BJ (cell line): ENCODE measurements around the gene RNF144B. TPM values are rescaled to one million over a fixed set of nuclear protein-coding genes. Genes with fewer than 3 reads are reported as not detected.

Experiments
- CTCF ChIA-PET: fragments of 350-600 bp; formaldehyde crosslinking; extraction: SDS; loops from one replicate; lab custom pipeline; 2021; ENCODE audit warnings: antibody characterized with exemption, inconsistent platforms; lab: Yijun Ruan, JAX
- POLR2A ChIA-PET: fragments of 300-600 bp; sonication (Branson Sonifier 250); formaldehyde crosslinking; extraction: SDS; loops from one replicate; lab custom pipeline; 2021; ENCODE audit warnings: antibody characterized with exemption; lab: Charles Lee
- DNase-seq: peaks from one replicate; pipeline ENCODE4 v3.0.0-alpha.2; 2011; ENCODE audit warnings: low read depth
- H3K27me3 ChIP-seq: 2 replicates; pipeline ENCODE4 v1.6.0; 2011; ENCODE audit warnings: low read length; ENCODE audit not compliant: control insufficient read depth, insufficient read depth
- H3K36me3 ChIP-seq: 2 replicates; pipeline ENCODE4 v1.5.1; 2011; ENCODE audit warnings: low read length; ENCODE audit not compliant: control insufficient read depth, insufficient read depth
- H3K4me3 ChIP-seq: 2 replicates; pipeline ENCODE4 v1.5.1; 2011; ENCODE audit warnings: low read depth, mild to moderate bottlenecking, control low read depth, low read length
- CTCF ChIP-seq: IDR thresholded peaks from 2 replicates; pipeline ENCODE4 v1.5.1; 2011; ENCODE audit warnings: low read depth, mild to moderate bottlenecking, control low read depth, inconsistent platforms, low read length, moderate library complexity; ENCODE audit not compliant: insufficient read depth
- polyA plus RNA-seq: library from polyadenylated mRNA; depleted of rRNA; stranded (reverse); fragments of >200 nt; gene quantifications from 2 replicates; pipeline ENCODE4 v1.2.3, GENCODE V29; 2011

Gene RNF144B
- polyA plus RNA-seq, 1 experiment = 1.4 TPM

GRCh38 chr6:18496462-18496861 is 109.3 kb downstream of the RNF144B start:
- no peaks in the 10 kb centered on the region for H3K27me3 ChIP-seq

GRCh38 chr6:18497006-18497405 is 109.9 kb downstream of the RNF144B start:
- H3K27me3 ChIP-seq = no peaks in the 10 kb centered on the region
- POLR2A ChIA-PET = no interaction called here
- no peak overlapping the region for H3K4me3 ChIP-seq
- CTCF ChIA-PET = interaction anchor here (0.5 to 1.6 kb wide), 2 partner anchors 167 to 174 kb away, joined by 3 to 5 read pairs; no protein-coding TSS in a partner anchor
- TF ChIP-seq CTCF = no peak
- no peak for DNase-seq
- no peaks in the 10 kb centered on the region for H3K36me3 ChIP-seq

More at GRCh38 chr6:18496462-18496861, 109.3 kb downstream of the RNF144B start:
- CTCF ChIA-PET = interaction anchor here (1.6 kb wide), 1 partner anchor 174 kb away, joined by 5 read pairs; no protein-coding TSS in a partner anchor
- DNase-seq = no peak
- POLR2A ChIA-PET = no interaction called here
- TF ChIP-seq CTCF = no peak
- no peak overlapping the region for H3K4me3 ChIP-seq
- no peaks in the 10 kb centered on the region for H3K36me3 ChIP-seq

- CTCF ChIA-PET = no interaction called here
Measured at GRCh38 chr6:18498408-18498807, 111.3 kb downstream of the RNF144B start.

GRCh38 chr6:18500921-18501662 is 113.9 kb downstream of the RNF144B start:
- no peak overlapping the region for H3K4me3 ChIP-seq
- no peak for TF ChIP-seq CTCF
- no peak for DNase-seq

More at GRCh38 chr6:18498408-18498807, 111.3 kb downstream of the RNF144B start:
- no peak for DNase-seq
- Histone ChIP-seq H3K27me3 (no peaks in the 10 kb centered on the region), H3K36me3 (no peaks in the 10 kb centered on the region), H3K4me3 (no peak overlapping the region)
- TF ChIP-seq CTCF = no peak
- POLR2A ChIA-PET = no interaction called here

GRCh38 chr6:18501663-18502013 is 114.5 kb downstream of the RNF144B start:
- Histone ChIP-seq H3K27me3 (no peaks in the 10 kb centered on the region), H3K36me3 (no peaks in the 10 kb centered on the region), H3K4me3 (no peak overlapping the region)
- no peak for DNase-seq
- no peak for TF ChIP-seq CTCF
- ChIA-PET CTCF (interaction anchor here (0.6 to 9.3 kb wide), 11 partner anchors 12 to 499 kb away, joined by 3 to 131 read pairs (median 3); no protein-coding TSS in a partner anchor), POLR2A (interaction anchor here (0.5 kb wide), 1 partner anchor 193 kb away, joined by 6 read pairs; no protein-coding TSS in a partner anchor)

More at GRCh38 chr6:18500921-18501662, 113.9 kb downstream of the RNF144B start:
- Histone ChIP-seq H3K36me3 (no peaks in the 10 kb centered on the region), H3K27me3 (no peaks in the 10 kb centered on the region)
- CTCF ChIA-PET = interaction anchor here (0.6 to 9.3 kb wide), 9 partner anchors 12 to 498 kb away, joined by 3 to 131 read pairs (median 4); no protein-coding TSS in a partner anchor
- POLR2A ChIA-PET = no interaction called here
